GM19395 (cell line): Measurements from ENCODE around the gene SYT6.

Source experiments
- ATAC-seq: cut with Tn5 transposase; IDR thresholded peaks from one replicate; pipeline ENCODE4 v1.9.1; 2021; ENCODE audit warnings: mild to moderate bottlenecking, moderate library complexity; ENCODE audit not compliant: unreplicated experiment

Gene SYT6, protein sequence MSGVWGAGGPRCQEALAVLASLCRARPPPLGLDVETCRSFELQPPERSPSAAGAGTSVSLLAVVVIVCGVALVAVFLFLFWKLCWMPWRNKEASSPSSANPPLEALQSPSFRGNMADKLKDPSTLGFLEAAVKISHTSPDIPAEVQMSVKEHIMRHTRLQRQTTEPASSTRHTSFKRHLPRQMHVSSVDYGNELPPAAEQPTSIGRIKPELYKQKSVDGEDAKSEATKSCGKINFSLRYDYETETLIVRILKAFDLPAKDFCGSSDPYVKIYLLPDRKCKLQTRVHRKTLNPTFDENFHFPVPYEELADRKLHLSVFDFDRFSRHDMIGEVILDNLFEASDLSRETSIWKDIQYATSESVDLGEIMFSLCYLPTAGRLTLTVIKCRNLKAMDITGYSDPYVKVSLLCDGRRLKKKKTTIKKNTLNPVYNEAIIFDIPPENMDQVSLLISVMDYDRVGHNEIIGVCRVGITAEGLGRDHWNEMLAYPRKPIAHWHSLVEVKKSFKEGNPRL

DNA sequence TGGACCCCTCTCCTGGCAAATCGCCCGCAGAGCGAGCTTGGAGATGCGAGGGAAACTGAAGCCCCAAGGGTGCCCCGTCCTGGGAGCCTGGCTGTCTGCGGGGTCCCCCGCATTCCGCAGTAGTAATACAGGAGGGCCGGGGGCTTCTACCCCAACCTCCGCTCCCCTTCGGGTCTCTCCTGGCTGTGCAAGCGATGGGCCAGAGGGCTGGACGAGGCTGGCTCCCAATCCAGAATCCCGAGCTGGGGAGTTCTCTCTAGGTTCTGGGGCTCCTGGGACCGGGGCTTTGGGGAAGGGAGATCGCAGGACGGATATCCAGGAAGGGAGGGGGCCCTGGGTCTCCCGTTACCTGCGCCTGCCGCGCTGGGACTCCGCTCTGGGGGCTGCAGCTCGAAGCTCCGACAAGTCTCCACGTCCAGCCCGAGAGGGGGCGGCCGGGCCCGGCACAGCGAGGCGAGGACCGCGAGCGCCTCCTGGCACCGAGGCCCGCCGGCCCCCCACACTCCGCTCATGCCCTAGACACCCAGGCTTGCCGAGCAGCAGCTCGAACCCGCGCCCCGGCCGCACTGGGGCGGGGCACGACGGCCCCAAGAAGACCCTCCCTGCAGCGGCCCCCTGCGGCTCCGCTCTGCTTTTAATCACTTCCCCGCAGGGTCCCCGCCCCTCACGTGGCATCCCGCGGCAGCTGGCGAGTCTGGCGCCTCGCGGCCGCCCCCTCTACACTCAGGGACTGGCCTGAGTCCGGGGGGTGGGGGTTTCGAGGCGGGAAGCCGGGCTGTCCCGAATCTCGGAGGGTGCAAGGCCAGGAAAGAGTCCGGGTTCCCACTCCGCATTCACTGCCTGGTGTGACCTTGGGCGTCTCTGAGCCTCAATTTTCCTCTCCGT is at the start of gene SYT6:
TSS of gene SYT6 (minus strand) at position 609 of the 885 bp plus-strand sequence. CDS start at position 512, 97 bp downstream.
- ATAC-seq: no peak

DNA sequence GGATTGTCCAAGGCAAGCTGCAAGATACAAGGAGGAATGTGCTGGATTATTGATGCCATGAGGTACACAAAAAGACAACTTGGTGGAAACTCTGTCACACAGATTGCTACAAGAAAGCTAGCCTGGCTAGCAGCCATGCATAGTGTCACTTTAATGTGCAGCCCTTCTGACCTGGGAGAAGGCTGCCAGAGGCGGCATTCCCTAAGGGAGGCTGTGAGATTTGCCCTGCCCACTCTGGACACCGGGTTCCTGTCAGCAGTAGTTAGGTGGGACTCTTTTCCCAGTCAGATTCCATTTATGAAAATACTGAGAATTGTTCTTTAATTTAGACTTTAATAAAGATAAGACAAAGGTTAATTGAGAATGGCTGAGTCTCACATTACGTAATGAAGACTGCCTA is 47.8 kb upstream of the SYT6 start:
- no peak for ATAC-seq

DNA sequence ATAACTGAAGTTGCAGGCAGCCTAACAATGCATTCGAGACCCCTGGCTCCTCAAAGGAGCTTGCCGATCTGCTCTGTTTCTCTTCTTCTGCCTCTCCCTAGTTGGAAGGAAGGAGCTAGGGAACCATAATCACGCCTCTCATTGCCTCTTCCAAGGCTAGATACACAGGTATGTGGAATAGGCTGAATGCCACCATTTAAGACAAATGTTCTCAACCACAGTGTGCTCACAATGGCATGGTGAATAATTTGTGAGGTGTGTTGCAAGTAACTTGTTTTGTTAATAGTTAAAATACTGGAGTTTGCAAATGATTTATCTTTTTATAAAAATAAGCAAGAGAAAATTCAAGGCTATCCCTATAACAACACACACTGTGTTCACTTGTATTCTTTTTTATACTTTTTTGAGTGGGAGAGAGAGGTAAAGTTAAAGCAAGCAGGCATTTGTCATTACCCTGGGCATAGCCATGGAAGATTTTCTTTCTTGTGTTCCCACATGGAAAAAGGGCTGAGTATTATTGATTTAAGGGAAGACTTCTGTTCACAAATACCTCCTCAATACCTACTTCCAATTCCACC is 45.4 kb upstream of the SYT6 start:
- ATAC-seq: no peak

DNA sequence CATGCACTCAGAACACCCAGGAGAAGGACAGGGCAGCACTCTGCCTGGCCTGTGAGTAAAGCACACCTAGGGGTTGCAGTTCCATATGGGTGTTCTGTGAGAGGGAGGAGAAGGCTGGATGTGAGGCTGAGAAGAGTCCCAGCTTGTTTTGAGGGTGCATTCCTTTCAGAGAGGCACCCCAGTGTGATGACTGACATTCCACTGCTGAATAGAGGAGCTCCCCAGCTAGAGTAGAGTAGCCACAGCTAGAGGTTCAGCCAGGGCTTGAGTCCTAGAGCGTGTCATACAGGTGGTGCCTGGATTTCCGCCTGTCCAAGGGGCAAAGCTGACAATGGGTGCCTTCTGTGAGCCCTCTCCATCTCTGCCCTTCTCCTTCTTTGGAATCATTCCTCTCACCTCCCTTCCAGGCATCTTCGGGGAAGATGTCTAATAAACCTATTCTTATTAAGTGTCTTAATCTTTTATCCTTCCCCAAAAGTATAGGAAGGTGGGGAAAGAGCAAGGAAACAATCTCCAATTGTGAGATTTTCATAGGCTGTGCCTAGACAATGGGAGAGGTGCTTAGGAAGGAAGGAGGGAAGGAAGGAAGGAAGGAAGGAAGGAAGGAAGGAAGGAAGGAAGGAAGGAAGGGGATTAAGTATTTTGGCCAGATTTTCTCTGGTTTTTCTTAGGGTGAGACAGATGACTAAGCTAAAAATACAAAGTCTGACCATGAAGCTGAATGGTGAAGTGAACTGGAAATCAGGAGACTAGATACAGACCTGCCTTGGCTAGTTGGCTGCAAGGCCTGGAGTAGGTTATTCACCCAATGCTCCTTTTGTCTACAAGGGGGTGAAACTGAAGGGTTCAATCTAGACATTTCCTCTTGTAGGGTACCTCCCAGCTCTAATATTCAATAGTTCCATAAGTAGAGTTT is 43.6 kb upstream of the SYT6 start:
- no peak for ATAC-seq

DNA sequence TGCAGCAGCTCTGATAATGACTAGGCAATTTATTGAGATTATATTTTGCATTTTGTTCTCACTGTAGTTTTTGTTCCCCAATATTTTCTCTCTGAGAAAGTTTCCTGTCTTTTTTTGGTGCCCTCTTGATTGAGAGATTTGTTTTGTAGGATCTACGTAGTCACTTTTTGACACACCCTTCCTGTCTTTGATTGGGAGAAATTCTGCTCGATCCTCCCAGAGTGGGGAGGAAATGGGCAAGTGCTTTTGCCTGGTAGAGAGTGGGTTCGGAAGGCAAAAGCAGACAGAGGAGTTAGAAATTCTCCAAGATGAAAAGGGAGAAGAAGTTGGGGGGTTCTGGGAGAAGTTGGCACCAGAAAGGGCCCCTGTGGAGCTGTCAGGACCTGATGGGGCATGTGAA is 42.1 kb upstream of the SYT6 start:
- no peak for ATAC-seq

DNA sequence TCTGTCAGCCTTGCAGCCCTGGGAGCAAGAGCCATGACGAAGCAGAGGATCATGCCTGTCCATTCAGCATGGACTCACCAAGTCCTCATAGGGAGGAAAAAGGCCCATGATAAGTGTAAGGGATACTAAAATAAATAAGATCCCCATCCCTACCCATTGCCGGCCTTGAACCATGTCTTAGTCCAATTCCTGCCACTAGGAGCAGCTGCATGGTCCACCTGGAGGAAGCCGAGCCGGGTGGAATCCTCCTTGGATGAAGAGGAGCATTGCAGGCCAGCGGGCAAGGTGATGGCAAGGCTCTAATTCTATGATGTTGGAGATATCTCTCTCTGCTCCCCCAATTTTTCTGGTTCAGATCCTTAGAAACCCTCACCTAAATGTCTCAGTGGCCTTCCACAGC is 38.7 kb upstream of the SYT6 start:
- ATAC-seq: no peak

DNA sequence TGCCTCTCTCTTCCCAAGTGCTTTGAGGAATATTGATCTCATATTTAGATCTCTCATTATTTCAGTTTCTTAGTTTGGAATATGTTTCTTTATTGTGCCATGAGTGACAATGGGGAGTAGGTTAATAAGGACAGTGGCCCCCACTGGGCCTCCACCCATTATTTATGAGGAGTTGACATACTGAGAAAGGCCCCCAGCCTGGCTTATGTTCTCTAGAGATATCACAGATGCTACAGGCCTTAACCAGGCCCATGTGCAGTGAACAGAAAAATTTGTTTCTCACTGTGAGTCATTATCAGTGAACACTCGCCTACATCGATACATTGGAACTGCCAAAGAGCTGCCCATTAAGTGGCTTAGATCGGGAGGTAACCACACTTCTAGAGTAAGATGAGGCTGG is 35.7 kb upstream of the SYT6 start:
- no peak for ATAC-seq

DNA sequence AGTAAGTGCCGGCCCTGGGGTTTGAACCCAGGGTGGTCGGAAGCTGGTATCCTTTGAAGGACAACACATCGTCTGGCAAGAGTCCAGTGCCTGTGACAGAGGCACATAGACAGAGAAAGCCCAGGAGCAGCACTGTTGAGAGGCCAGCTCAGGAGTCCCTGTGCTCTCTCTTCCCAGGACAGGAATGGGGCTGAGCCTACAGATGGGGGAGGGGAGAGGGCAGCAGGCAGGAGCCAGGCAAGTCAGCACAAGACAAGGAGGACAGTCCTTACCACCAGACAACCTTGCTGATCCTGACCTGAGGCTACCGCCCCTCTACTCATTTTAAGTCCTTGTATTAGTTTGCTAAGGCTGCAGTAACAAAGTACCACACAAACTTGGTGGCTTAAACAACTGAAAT is 27.7 kb upstream of the SYT6 start:
- no peak for ATAC-seq

DNA sequence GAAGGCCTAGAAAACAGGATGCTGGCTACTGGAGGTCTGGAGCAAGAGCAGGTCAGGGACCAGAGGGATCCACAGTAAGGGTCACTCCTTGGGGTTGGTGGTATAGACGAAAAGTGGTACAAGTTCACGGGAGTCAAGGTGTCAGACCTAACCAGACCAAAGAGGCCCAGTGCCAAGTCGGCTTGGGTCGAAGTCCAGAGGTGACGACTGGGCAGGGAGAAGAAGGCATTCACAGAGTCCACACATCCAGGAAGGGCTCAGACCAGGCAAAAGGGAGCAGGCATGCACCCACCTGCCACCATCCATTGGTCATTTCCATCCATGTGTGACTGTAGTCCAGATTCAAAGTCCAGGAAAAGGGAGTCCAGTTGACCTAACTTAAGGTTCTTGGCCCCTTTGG is 27.1 kb upstream of the SYT6 start:
- no peak for ATAC-seq

DNA sequence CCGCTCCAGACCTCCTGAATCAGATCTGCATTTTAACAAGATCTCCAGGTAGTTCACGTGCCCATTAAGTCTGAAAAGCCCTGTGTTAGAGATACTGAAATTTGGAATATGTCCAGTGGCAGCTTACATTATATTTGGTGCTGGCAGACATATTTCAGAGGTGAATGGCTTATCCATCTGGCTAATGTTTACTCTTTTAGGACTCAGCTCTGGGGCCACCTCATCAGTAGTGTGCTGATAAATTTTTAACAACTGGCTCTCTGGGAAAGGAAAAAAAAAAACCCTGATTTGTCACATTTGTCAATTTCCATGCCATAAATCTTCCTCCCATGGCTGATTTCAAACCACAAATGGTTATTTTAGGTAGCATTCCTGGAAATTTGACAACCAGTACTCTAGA is 25.3 kb upstream of the SYT6 start:
- ATAC-seq: no peak

DNA sequence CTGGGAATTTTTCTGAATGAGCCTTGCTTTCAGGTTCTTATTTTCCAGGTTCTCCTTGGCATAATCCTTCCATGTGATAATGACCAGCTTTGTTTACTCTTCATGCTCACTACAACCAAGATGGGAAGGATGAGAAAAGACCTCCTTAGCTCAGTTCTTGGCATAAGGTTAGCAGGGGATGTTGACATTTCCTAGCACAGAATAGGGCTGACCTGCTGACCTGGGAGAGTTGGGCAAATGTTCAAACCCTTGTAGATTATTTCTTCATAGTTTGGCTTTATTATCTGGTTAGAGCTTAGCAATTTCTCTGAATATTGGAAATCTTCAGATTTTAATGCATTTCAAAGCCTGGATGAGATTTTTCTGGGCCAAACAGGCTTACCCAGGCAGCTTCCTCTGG is 23.6 kb upstream of the SYT6 start:
- no peak for ATAC-seq

DNA sequence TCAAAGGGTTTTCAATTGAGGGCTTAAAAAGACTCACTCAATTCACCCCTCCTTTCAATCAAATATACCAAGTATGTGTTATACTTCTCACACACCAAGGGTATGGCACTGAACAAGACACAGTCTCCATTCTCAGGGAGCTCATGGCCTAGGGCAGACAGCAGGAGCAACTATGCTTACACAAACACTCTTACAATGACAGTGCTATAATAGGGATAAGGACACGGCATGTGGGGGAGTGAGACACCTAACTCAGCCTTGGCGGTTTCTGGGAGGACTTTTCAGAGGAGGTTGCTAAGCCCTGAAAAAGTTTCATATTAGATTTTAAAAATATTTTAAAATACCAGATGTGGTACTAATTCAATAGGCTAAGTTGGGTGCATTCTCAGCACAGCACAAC is 22.7 kb upstream of the SYT6 start:
- ATAC-seq: no peak

DNA sequence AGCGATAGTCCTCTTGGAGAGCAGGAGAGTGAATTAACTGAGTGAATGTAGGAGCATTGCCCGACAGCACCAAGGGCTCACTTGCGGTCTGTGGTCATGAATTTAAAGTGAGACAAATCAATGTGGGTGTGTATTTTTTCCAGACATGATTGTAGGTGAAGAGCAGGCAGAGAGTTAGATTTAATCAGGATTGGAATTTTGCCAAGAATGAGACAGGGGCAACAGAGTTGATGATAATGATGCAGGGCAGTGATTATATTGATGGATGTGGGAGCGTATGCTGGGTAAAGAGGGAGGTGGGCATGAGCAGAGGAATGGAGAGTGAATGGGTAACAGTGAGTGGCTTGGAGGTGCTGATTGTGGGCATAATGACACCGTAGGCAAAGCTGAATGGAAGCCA is 20.0 kb upstream of the SYT6 start:
- no peak for ATAC-seq

DNA sequence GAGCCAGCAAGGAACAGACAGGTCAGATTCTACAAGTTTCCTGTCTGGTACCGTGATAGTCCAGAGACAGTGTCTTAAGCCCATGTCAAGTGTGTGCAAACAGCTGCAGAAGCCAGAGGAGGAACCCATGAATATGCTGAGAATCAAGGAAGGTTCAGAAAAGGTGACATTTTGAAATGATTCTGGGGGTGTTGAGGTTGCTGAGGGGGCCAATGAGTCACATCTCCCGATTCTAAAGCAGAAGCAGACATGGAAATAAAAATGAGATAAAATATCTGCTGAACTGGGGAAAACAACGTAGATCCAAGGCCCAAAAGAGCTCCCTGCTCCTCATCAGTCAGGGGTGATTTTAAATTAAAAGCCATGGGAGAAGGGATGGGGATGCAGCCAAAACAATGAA is 15.8 kb upstream of the SYT6 start:
- no peak for ATAC-seq

DNA sequence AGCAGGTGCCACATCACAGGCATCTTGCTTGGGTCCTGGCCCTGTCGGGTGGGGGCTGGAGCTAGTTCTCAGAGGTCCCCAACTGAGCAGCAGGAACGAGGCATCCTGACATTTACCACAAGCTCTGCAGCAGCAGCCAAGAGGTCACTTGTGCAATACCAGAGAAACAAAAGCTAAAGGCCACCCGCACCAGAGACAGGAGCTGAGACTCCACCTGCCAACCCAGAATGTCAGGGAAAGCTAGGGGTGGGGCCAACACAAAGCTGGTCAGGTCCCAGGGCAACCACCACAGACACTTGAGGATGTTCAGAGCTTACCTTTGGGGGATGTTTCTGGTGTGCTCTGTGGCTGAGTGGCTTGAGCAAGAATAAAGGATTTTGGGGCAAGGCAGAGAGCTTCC is 13.6 kb upstream of the SYT6 start:
- ATAC-seq: no peak

DNA sequence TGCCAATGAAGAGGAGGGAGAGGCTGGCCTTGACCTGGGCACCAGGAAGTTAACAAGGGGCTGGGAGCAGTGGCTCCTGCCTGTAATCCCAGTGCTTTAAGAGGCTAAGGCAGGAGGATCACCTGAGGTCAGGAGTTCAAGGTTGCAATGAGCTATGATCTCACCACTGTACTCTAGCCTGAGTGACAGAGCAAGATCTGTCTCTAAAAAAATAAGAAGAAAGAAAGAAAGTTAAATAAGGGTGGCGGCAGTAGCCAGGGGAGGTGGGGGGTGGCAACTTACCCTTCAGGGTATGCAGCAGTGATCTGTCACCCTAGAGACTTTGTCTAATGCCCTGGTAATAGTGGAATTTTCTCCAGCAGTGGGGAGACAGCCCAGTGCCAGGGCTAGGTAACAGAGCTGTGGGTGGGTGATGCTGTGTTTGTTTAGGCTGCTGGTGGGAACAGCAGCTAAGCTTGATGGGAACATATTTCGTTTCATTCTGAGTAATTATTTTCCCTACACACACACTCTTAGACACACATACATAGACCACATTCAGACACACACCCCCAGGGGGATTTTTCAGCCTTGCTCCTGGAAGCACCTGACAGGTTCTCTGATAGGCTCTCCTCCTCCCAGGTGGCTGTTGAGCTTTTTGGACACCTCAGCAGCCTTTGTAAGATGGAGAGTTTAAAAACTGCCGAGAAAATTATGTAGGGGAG is 11.3 kb upstream of the SYT6 start:
- no peak for ATAC-seq

DNA sequence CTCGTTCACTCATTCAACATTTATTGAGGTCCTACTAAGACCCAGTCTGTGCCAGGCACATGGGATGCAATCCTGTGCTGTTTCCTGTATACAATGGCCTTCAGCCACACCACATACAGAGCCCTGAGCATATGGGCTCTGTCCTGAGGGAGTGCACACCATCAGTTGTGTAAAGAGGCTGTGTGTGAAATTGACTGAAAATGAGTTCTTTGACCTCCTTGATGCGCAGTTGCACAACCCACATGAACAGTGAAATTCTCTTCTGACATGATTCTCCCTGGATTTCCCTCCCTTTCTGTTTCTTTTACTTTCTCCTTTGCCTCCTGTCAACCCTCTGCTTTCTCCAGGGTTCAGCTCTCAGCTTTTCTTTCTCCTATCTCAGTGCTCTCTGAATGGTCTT is 6.3 kb upstream of the SYT6 start:
- no peak for ATAC-seq

DNA sequence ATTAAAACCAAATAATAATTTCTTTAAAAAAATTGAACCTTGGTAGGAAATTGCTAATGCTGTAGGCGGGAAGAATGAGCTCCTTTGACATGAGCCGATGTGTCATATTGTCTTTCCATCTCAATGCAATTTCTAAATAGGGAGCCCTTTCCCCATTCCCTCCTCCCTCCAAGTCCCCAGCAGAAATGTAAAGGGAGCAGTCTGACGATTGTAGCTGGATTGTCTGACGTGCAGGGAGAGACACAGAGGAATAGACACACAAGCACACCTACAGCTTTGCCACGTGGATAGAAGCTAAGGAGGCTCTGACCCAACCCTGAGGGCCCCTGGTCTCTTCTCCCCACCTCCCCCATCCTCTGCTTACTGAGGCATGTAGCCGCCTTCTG is 3.6 kb upstream of the SYT6 start:
- ATAC-seq: no peak

DNA sequence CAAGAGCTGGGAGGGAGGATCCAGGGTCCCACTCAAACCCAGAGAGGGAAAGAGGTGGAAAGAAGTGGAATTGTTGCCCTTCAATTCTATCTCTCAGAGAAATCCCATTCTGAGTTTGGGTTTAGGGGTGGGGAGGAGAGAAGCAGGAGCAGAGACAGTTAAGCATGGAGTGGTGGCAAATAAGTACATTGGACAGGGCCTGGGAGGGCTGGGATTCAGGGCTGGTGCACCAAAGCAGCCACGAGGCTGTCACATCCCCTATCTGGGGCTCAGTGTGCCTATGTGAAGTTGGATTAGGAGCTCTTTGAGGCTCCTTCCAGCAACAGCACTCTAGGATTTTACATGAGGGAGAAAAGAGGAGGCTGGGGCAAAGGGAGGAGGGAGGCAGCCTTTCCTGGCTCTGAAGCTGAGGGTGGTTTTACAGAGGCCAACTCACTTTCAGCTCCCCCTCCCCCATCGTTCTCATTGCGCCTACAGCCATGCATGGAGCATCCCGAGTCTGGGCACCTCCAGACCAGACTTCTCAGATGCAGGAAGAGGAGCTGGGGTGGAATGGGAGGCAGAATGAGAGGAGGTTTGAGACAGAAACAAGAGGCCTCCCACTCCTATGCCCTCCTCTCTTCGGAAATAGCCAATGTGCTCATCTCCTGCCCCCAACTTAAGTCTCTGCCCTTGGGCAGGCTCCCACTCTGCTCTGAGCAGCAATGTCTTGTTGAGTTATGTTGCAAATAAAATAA is 3.0 kb upstream of the SYT6 start:
- no peak for ATAC-seq
